OCI-M2 (cell line): ENCODE measurements around the gene KRTAP24-1.

ENCODE experiments used
- DNase-seq: peaks from one replicate; lab custom pipeline; 2025; ENCODE audit not compliant: unreplicated experiment; lab: John Stamatoyannopoulos, UW

Gene KRTAP24-1

GRCh38 chr21:30234643-30235042 lies 48.1 kb downstream of the KRTAP24-1 start:
- DNase-seq: no peak

GRCh38 chr21:30234050-30234449 lies 48.7 kb downstream of the KRTAP24-1 start:
- no peak for DNase-seq

- DNase-seq: no peak
Measured at GRCh38 chr21:30233228-30234020, 49.3 kb downstream of the KRTAP24-1 start.

- no peak for DNase-seq
Measured at GRCh38 chr21:30232011-30232410, 50.7 kb downstream of the KRTAP24-1 start.
